IPS DF 19.7 (cell line): ENCODE results near the gene POGK.
A peak's percentile ranks its signal among the peaks of the same experiment; 100 is the strongest.
"Not testable (repeated sequence)": the region's sequence is repeated elsewhere in the genome, so short reads cannot be mapped to it uniquely, and the experiment has no call there.

Source experiments
- DNase-seq: peaks from one replicate; pipeline ENCODE4 v3.0.0-alpha.2; 2013; ENCODE audit warnings: low read depth, low spot score

The POGK gene

GRCh38 chr1:166855558-166855957 lies 16.3 kb downstream of the POGK start:
- no peak for DNase-seq

- DNase-seq: no peak
Observed at GRCh38 chr1:166857995-166858394, 18.7 kb downstream of the POGK start.

DNA sequence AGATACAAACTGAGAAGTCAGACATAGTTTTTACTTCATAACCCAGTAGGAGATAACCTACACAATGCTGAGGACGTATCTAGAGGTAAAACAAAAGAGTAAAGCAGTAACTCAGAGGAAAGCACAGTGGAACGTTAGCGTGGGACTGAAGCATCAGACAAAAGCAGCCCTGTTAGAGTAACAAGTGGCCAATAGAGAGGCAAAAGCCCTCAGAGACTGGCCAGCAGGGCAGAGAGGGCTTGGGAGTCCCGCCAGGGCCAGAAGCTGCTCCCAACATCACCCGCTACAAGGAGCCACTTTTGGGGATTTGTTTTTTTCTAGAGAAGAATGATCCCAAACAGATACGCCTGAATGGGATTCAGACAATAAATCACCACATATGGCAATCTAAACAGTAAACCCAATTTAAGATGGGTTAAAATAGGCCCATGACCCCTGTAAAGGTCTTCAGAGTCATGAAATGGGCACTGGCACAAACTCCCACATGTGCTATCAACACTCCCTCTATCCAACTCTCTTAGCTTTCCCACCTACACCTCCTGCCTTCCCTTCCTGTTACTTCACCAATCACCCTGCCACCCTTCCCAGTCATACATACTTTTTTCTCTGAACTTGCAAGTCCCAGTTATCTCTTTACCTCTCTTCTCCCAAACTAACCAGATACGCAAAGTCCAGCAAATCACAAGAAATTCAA lies 19.6 kb downstream of the POGK start:
- DNase-seq: no peak

DNA sequence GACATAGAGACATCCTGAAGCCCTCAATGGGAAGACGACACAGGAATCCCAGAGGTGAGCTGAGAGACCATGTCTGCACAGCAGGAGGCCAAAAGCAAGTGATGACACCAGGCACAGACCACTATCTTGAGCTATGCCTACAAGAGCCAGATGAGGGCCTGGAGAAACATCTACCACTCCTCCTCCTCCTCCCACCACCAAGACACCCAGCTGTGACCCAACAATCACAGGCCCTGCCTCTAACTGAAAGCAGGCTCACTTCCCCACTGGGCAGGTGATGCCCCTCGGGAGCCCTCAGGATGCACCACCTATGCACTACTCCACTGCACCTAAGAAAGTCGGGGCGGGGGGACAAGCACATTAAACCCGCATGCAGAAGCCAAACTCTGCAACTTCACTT lies 20.3 kb downstream of the POGK start:
- DNase-seq: no peak

DNA sequence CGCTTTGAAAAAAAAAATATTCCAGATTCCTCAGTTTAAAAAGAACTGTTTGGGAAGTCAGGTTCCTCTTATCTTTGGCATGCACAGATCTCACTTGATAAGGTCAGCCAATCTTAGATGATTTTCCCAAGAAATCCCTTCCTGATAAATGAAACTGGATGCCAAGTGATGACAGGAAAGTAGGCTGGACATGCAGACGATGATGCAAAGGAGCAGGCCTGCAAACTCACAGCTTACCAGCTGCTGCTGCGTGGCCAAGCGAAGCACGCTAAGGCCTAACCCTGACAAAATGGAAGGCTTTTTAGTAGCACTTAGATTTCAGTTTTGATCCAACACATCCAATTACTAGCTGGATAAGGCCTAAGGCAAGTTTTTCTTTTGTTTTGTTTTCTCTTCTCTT lies 26.7 kb downstream of the POGK start:
- no peak for DNase-seq

GRCh38 chr1:166868639-166869038 lies 29.4 kb downstream of the POGK start:
- DNase-seq: no peak

DNA sequence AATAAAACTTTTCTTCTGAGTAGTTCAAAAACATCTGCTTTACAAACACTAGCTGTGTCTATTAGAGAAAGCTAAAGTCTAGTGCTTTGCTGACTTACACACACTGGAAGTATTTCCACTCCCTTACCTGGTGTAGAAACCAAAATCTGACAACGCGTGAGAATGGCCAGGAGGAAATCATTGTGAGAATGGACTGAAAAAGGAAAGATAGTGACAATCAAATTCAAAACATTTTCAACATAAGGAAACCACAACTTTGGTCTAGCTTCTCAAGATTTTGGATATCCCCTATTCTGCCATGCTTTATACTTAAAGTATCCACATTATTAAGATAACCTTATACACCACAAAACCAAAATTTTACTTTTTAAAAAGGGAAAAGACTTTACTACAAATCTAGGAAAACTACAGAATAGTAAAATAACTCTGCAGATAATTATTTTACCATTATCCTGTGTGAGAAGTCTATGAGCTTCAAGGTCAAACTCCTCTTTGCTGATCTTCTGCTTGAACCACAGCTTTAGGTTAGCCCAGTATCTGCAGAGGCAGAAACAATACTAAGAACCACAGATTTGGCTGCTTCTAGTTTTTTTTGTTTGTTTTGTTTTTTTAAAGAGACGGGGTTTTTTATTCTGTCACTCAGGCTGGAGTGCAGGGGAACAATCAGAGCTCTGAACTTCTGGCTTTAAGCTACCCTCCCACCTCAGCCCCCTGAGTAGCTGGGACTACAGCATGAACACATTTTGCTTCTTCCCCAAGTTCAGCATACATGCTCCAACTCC lies 30.2 kb downstream of the POGK start:
- DNase-seq: no peak

DNA sequence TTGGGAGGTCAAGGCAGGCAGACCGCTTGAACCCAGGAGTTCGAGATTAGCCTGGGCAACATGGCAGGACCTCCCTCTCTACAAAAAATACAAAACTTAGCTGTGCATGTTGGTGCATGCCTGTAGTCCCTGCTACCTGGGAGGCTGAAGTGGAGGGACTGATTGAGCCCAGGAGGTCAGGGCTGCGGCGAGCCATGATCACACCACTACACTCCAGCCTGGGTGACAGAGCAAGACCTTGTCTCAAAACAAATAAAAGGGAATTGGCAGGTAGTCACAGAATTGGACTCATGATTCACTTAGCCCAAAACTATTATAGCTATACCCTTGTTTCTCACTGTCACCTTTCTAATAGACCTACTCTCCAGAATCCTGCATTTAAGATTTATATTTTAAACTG lies 31.3 kb downstream of the POGK start:
- no peak for DNase-seq

DNA sequence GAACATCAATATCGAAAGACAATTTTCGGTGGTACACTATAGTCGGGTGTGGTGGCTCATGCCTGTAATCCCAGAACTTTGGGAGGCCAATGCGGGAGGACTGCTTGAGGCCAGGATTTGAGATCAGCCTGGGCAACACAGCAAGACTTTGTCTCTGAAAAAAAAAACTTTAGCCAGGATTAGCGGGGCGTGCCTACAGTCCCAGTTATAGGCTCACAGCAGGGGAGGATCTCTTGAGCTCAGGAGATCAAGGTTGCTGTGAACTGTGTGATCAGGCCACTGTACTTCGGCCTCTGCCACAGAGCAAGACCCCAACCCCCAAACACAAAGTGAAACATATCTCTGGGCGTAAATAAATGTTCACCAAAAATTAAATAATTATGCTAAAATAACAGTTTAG lies 35.2 kb downstream of the POGK start:
- DNase-seq: no peak

GRCh38 chr1:166875302-166875733 lies 36.0 kb downstream of the POGK start:
- DNase-seq: no peak

- DNase-seq: peak; percentile 92
Observed at GRCh38 chr1:166875734-166876539, 36.7 kb downstream of the POGK start, which contains the start of gene TADA1. Gene TADA1 (minus strand): TSS chr1:166876264. CDS start chr1:166876233, 31 bp downstream.

GRCh38 chr1:166876540-166876838 lies 37.2 kb downstream of the POGK start:
- DNase-seq: no peak

GRCh38 chr1:166878173-166878917 lies 39.1 kb downstream of the POGK start:
- not testable (repeated sequence) for DNase-seq

- no peak for DNase-seq
Observed at GRCh38 chr1:166882893-166883292, 43.6 kb downstream of the POGK start.

DNA sequence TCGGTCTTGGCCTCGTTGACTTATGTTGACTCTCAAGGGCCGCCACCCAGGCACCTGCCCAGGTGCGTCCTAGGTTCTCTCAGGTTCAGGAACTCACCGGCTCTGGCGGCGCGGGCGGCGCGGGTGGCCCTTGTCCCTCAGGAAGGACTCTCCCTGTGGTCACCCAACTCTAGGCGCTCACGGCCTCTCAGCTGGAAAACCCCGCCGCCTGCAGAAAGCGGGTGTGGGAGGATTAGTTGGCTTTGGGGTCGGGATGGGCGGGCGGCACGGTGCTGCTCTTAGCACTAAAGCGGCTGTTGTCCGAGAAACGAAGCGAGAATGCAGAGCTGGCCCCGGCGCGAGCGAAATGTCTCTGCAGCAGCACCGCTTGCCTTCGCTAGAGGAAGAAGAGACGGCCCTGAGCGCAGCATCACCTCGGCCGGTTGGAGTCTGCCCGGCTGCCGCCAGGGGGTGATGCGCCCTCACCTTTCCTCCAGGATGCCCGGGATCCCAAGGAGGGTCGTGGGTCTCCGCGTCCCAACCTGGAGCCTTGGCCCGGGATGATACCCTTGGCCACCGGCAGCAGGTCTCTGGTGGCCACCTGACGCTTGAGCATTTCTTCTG lies 44.9 kb downstream of the POGK start:
- DNase-seq: peak; percentile 59

DNA sequence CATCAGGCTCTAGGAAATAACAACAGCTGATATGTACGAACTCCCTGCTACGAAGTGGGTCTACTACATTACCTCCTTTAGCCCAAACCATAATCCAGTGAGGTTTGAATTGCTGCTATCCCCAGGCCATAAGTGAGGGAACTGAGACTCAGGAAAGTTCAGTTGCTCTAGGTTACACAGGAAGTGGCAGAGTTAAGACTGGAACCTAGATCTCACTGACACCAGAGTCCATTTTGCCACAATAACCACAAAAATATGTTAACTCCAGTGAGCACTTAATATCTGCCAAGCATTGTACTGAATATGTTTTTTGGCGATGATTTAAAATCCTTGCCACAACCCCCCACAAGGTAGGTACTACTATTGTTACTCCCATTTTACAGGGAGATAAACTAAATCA lies 45.7 kb downstream of the POGK start:
- DNase-seq: no peak

DNA sequence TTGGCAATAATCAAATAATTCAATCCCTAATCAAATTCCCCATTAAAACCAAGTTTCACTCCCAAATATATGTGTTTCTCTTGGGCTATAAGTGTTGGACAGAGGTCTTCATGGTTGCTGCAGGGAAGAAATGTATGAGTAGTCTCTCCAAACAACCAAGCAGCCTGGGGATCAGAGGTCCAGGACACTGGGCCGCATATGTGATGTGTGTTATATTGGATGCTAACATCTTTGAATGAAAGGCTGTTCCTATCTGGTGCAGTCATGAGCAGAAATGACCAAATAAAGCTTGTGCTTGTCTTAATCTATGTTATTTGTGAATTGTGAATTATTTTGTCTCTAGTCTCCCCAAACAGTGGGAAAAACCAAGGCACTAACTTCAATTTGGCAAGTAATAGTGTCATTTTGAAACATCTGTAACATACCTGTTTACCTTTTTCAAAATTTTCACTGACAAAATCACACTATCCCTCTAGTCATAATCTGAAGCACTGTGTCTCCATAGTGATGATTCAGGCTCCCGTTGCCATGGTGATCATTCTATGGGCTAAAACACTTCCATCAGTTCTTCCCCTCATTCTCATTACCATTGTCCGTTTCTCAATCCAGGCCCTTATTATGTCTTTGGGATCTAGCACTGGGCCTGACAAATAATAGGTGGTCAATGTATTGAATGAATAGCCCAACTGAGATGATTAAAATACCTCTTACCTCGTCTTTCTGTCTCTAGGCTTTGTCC lies 49.3 kb downstream of the POGK start:
- no peak for DNase-seq

- DNase-seq: no peak
Observed at GRCh38 chr1:166889776-166890175, 50.5 kb downstream of the POGK start.

- DNase-seq: no peak
Observed at GRCh38 chr1:166895766-166896165, 56.5 kb downstream of the POGK start.

GRCh38 chr1:166899769-166900168 lies 60.5 kb downstream of the POGK start:
- DNase-seq: no peak

GRCh38 chr1:166900987-166901386 lies 61.7 kb downstream of the POGK start:
- no peak for DNase-seq
